Measurements from ENCODE around the gene PUM2.

- no peak for TF ChIP-seq POLR2A (IDR thresholded peaks at IDR 0.05; ENCODE audit: low read depth, low read length)
- TF ChIP-seq POLR2AphosphoS5 (IDR thresholded peaks at IDR 0.05; ENCODE audit: low read depth, low read length): no peak
These were observed 138.7 kb downstream of the PUM2 start for GRCh38 chr2:20211860-20212458.

All from GM12892 (cell line).